ENCODE results near the gene PLS1.
"Not testable (repeated sequence)": the region's sequence is repeated elsewhere in the genome, so short reads cannot be mapped to it uniquely, and the experiment has no call there.

The PLS1 gene

DNA sequence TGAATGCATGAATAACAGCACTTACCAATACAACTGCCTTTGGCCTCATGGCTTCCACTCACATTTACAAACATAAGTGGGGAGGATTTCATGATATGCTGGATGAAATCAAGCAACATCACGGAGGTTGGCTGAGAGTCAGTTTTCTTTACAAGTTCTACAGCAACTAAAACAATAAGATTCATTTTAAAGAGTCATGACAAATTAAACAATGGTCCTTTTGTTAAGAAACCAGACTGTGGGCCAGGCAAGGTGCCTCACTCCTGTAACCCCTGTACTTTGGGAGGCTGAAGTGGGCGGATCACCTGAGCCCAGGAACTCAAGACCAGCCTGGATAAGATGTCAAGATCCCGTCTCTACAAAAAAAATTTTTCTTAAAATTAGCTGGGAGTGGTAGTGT lies 30.1 kb upstream of the PLS1 start:
- Histone ChIP-seq H3K9me3 (ENCODE audit: low read length) (no peaks in the 10 kb centered on the region; the same call in 1 of the 2 replicates), H3K4me1 (ENCODE audit: insufficient read depth, low read length, severe bottlenecking) (no peaks in the 10 kb centered on the region), H3K36me3 (ENCODE audit: insufficient read depth, low read length) (peaks cover 67% of the 10 kb centered on the region), H3K9me2 (ENCODE audit: low read depth, low read length) (no peaks in the 10 kb centered on the region), H3K4me2 (ENCODE audit: low read length) (no peak overlapping the region), H4K20me1 (ENCODE audit: insufficient read depth, low read length) (no peaks in the 10 kb centered on the region), H3F3A (ENCODE audit: insufficient read depth, low read length) (no peaks in the 10 kb centered on the region), H3K4me3 (ENCODE audit: low read depth, low read length, poor library complexity, severe bottlenecking) (no peak overlapping the region), H3K9ac (ENCODE audit: low read length) (no peak overlapping the region), H3K27me3 (ENCODE audit: insufficient read depth, low read length) (no peaks in the 10 kb centered on the region), H3K79me2 (ENCODE audit: insufficient read depth, low read length) (peaks cover 11% of the 10 kb centered on the region; the same call in 1 of the 2 replicates), H3K27ac (ENCODE audit: low read depth, low read length, poor library complexity, severe bottlenecking) (no peak overlapping the region), H2AFZ (ENCODE audit: low read length) (no peak overlapping the region)
- TF ChIP-seq CTCF (IDR thresholded peaks at IDR 0.05; ENCODE audit: low read length) (no peak), EZH2 (IDR thresholded peaks at IDR 0.05; ENCODE audit: borderline replicate concordance, low read length) (no peak)

DNA sequence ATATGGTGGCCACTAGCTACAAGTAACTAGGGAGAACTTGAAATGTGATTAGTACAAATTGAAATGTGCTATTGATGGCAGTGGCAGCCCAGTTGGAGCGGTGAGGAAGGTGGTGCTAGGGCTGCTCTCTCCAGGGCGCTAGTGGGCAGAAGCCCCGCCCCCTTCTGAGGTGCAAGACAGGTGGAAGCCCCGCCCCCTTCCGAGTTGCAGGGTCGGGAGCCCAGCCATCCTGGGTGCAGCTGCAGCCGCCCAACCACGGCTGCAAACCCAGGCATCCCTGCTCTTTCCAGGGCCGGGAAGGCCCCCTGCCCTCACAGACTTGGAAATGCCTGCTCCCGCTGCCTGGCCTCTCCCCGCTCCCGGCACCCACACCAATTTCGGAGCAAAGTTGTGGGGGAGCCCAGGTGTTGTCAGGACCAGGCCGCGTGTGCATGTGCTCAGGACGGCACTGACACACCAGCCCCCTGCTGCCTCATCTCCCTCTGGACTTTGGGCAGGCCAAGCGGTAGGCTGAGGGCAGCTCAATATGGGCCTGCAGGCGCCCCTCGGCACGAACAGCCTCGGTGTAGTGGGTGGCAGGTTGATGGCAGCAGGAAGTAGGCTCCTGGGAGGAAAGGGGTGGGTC lies 27.7 kb upstream of the PLS1 start:
- Histone ChIP-seq H4K20me1 (ENCODE audit: insufficient read depth, low read length) (no peaks in the 10 kb centered on the region), H3K36me3 (ENCODE audit: insufficient read depth, low read length) (peaks cover 64% of the 10 kb centered on the region), H3K4me2 (ENCODE audit: low read length) (no peak overlapping the region), H3K9me2 (ENCODE audit: low read depth, low read length) (no peaks in the 10 kb centered on the region), H3K79me2 (ENCODE audit: insufficient read depth, low read length) (peaks cover 24% of the 10 kb centered on the region), H3K9ac (ENCODE audit: low read length) (no peak overlapping the region), H3K4me1 (ENCODE audit: insufficient read depth, low read length, severe bottlenecking) (no peaks in the 10 kb centered on the region), H3K27me3 (ENCODE audit: insufficient read depth, low read length) (no peaks in the 10 kb centered on the region), H3K27ac (ENCODE audit: low read depth, low read length, poor library complexity, severe bottlenecking) (no peak overlapping the region), H3F3A (ENCODE audit: insufficient read depth, low read length) (no peaks in the 10 kb centered on the region), H3K4me3 (ENCODE audit: low read depth, low read length, poor library complexity, severe bottlenecking) (no peak overlapping the region), H3K9me3 (ENCODE audit: low read length) (no peaks in the 10 kb centered on the region; the same call in 1 of the 2 replicates), H2AFZ (ENCODE audit: low read length) (no peak overlapping the region)
- TF ChIP-seq EZH2 (IDR thresholded peaks at IDR 0.05; ENCODE audit: borderline replicate concordance, low read length) (no peak), CTCF (IDR thresholded peaks at IDR 0.05; ENCODE audit: low read length) (no peak)

GRCh38 chr3:142569422-142569821 lies 26.8 kb upstream of the PLS1 start:
- not testable (repeated sequence) for H3K9ac ChIP-seq (ENCODE audit: low read length); H3K27me3 ChIP-seq (ENCODE audit: insufficient read depth, low read length); H3K9me3 ChIP-seq (ENCODE audit: low read length); H4K20me1 ChIP-seq (ENCODE audit: insufficient read depth, low read length); H3K27ac ChIP-seq (ENCODE audit: low read depth, low read length, poor library complexity, severe bottlenecking); H3F3A ChIP-seq (ENCODE audit: insufficient read depth, low read length); H3K4me2 ChIP-seq (ENCODE audit: low read length); H2AFZ ChIP-seq (ENCODE audit: low read length); H3K9me2 ChIP-seq (ENCODE audit: low read depth, low read length); H3K4me1 ChIP-seq (ENCODE audit: insufficient read depth, low read length, severe bottlenecking); H3K4me3 ChIP-seq (ENCODE audit: low read depth, low read length, poor library complexity, severe bottlenecking)
- Histone ChIP-seq H3K79me2 (ENCODE audit: insufficient read depth, low read length) (peaks cover 33% of the 10 kb centered on the region), H3K36me3 (ENCODE audit: insufficient read depth, low read length) (peaks cover 61% of the 10 kb centered on the region)

GRCh38 chr3:142574223-142574622 lies 22.0 kb upstream of the PLS1 start:
- Histone ChIP-seq H3K36me3 (ENCODE audit: insufficient read depth, low read length) (peaks cover 43% of the 10 kb centered on the region), H3K4me1 (ENCODE audit: insufficient read depth, low read length, severe bottlenecking) (peaks cover 38% of the 10 kb centered on the region), H3K79me2 (ENCODE audit: insufficient read depth, low read length) (peaks cover 68% of the 10 kb centered on the region)
- H3K27me3 ChIP-seq (ENCODE audit: insufficient read depth, low read length); H3K4me3 ChIP-seq (ENCODE audit: low read depth, low read length, poor library complexity, severe bottlenecking); H2AFZ ChIP-seq (ENCODE audit: low read length); H3K4me2 ChIP-seq (ENCODE audit: low read length); H3K9me2 ChIP-seq (ENCODE audit: low read depth, low read length); H3K27ac ChIP-seq (ENCODE audit: low read depth, low read length, poor library complexity, severe bottlenecking); H3K9me3 ChIP-seq (ENCODE audit: low read length); H3K9ac ChIP-seq (ENCODE audit: low read length); H4K20me1 ChIP-seq (ENCODE audit: insufficient read depth, low read length); H3F3A ChIP-seq (ENCODE audit: insufficient read depth, low read length): not testable (repeated sequence)
